ENCODE measurements around the gene FAM98A. TPM values are rescaled to one million over a fixed set of nuclear protein-coding genes. Genes with fewer than 3 reads are reported as not detected.

FAM98A gene
- total RNA-seq, 1 donor from 2014 or later: 20.4 TPM

GRCh38 chr2:33535421-33535820, 63.7 kb downstream of the FAM98A start:
- no peak for TF ChIP-seq CTCF (conservative IDR thresholded peaks at IDR 0.05; ENCODE audit: low read depth, low read length)
- no peak overlapping the region for H3K4me3 ChIP-seq (ENCODE audit: low read depth, low read length)
- DNase-seq (ENCODE audit: low read depth): no peak

Other genes with a start within 250 kb of the FAM98A start
- 0.36 and 1.1 TPM in 2 replicates for gene RASGRP3, start 122.7 kb downstream of the FAM98A start, total RNA-seq

Measured in epithelial cell of proximal tubule (primary cell).